Muscle of leg (tissue), 11 donors: Measurements from ENCODE around the gene SAMD11. TPM values are rescaled to one million over a fixed set of nuclear protein-coding genes. Genes with fewer than 3 reads are reported as not detected.

ENCODE experiments used
- DNase-seq: peaks from one replicate; pipeline ENCODE4 v3.0.0; 2013
- H3K27ac ChIP-seq: one replicate; pipeline ENCODE4 v1.5.1; 2013; ENCODE audit warnings: mild to moderate bottlenecking, low read length, control low read depth
- H3K27me3 ChIP-seq: one replicate; pipeline ENCODE4 v1.6.1; 2013; ENCODE audit warnings: low read length; ENCODE audit not compliant: control insufficient read depth, insufficient read depth
- H3K36me3 ChIP-seq: one replicate; pipeline ENCODE4 v1.6.1; 2013; ENCODE audit warnings: low read length; ENCODE audit not compliant: control insufficient read depth, insufficient read depth
- H3K4me1 ChIP-seq: one replicate; pipeline ENCODE4 v1.6.1; 2013; ENCODE audit warnings: low read length; ENCODE audit not compliant: control insufficient read depth, insufficient read depth
- H3K4me3 ChIP-seq: one replicate; pipeline ENCODE4 v1.5.1; 2013; ENCODE audit warnings: low read length, control low read depth
- H3K9me3 ChIP-seq: replicated peaks from 2 replicates; pipeline ENCODE4 v1.6.1; 2013; ENCODE audit warnings: low read depth, low read length; ENCODE audit not compliant: control insufficient read depth
- WGBS: methylation state at CpG from one replicate; pipeline ENCODE4 v1.1.5; 2013; ENCODE audit warnings: missing lambda C conversion rate; ENCODE audit not compliant: insufficient coverage; 5-methylcytosine and 5-hydroxymethylcytosine counted together
- polyA plus RNA-seq, 8 donors: library from polyadenylated mRNA; unstranded; fragments of 120-200 nt; gene quantifications; one replicate each; pipeline versions ENCODE4 v1.2.1 to v1.2.3, GENCODE V29; 2013; ENCODE audit warnings: inconsistent platforms in 1 of 8, low replicate concordance in 1 of 8; ENCODE audit not compliant: insufficient read length in 8 of 8, insufficient read depth in 1 of 8
- total RNA-seq: library from RNA; stranded (reverse); fragments of 120-200 nt; gene quantifications from one replicate; pipeline ENCODE4 v1.2.4, GENCODE V29; 2013

The SAMD11 gene
- total and polyA plus RNA-seq, 9 donors, result 2.4 to 9.2 (median 6.3) TPM

GRCh38 chr1:917076-917459, 6.7 kb upstream of the SAMD11 start:
- no peaks in the 10 kb centered on the region for H3K9me3 ChIP-seq
- no peak for DNase-seq
- H3K36me3 ChIP-seq, result no peaks in the 10 kb centered on the region
- peaks cover 30% of the 10 kb centered on the region for H3K4me1 ChIP-seq
- H3K27me3 ChIP-seq, result peaks cover 95% of the 10 kb centered on the region
- no peak overlapping the region for H3K27ac ChIP-seq
- no peak overlapping the region for H3K4me3 ChIP-seq
- WGBS, result 21% methylated on average over 5 of the region's 7 CpGs

DNA sequence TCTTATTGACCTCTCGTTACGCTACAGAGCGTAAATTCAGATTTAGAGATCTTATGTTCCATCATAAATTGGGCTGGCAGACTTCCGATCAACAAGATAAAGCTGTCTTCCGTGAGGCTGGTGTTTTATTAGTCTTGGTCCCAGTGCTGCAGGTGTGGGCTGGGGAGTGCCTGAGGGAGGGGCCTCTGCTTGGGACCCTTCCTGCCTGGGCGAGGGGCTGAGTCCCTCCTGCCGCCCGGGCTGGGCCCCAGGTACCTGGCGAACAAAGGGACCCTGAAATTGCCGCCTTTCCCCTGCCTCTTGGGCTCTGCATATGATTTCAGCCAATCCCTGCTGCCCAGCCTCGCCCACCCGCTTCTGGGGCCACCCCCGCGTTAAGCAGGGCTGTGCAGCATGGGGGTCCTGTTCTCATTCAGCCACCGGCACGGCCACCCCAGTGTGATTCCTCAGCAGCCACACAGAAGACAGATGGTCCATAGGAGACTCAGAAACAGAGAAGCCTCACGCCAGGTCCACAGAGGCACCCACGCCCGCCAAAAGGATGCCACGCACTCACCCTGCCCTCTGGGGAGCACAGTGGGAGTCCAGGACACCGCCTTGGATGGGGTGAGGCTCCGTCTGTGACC, 6.1 kb upstream of the SAMD11 start:
- Histone ChIP-seq H3K27ac (no peak overlapping the region), H3K4me1 (peaks cover 28% of the 10 kb centered on the region), H3K9me3 (no peaks in the 10 kb centered on the region), H3K36me3 (no peaks in the 10 kb centered on the region), H3K4me3 (no peak overlapping the region), H3K27me3 (peaks cover 95% of the 10 kb centered on the region)
- 30% methylated on average over 20 of the region's 22 CpGs for WGBS
- no peak for DNase-seq

- 54% methylated on average over 15 of the region's 15 CpGs for WGBS
- H3K36me3 ChIP-seq, result no peaks in the 10 kb centered on the region
- H3K4me3 ChIP-seq, result no peak overlapping the region
- H3K9me3 ChIP-seq, result no peaks in the 10 kb centered on the region
- DNase-seq, result no peak
- H3K4me1 ChIP-seq, result peaks cover 35% of the 10 kb centered on the region
- no peak overlapping the region for H3K27ac ChIP-seq
- H3K27me3 ChIP-seq, result peaks cover 95% of the 10 kb centered on the region
Measured at GRCh38 chr1:918353-918752, 5.4 kb upstream of the SAMD11 start.

GRCh38 chr1:918843-919242, 4.9 kb upstream of the SAMD11 start:
- Histone ChIP-seq H3K27me3 (peaks cover 93% of the 10 kb centered on the region), H3K4me3 (no peak overlapping the region), H3K9me3 (no peaks in the 10 kb centered on the region), H3K4me1 (peaks cover 37% of the 10 kb centered on the region), H3K27ac (no peak overlapping the region), H3K36me3 (no peaks in the 10 kb centered on the region)
- WGBS, result 38% methylated on average over 5 of the region's 6 CpGs
- DNase-seq, result no peak

GRCh38 chr1:919271-919872, 4.4 kb upstream of the SAMD11 start:
- no peak overlapping the region for H3K27ac ChIP-seq
- no peaks in the 10 kb centered on the region for H3K9me3 ChIP-seq
- H3K4me1 ChIP-seq, result peaks cover 37% of the 10 kb centered on the region
- H3K36me3 ChIP-seq, result no peaks in the 10 kb centered on the region
- no peak for DNase-seq
- WGBS, result 62% methylated on average over 26 of the region's 29 CpGs
- no peak overlapping the region for H3K4me3 ChIP-seq
- H3K27me3 ChIP-seq, result peaks cover 90% of the 10 kb centered on the region

- Histone ChIP-seq H3K9me3 (no peaks in the 10 kb centered on the region), H3K36me3 (no peaks in the 10 kb centered on the region), H3K27me3 (peaks cover 91% of the 10 kb centered on the region), H3K4me1 (peaks cover 37% of the 10 kb centered on the region), H3K4me3 (no peak overlapping the region), H3K27ac (no peak overlapping the region)
- WGBS, result 50% methylated on average over 23 of the region's 23 CpGs
- DNase-seq, result no peak
Measured at GRCh38 chr1:920010-920409, 3.7 kb upstream of the SAMD11 start.

GRCh38 chr1:920521-920920, 3.2 kb upstream of the SAMD11 start:
- H3K27me3 ChIP-seq, result peaks cover 91% of the 10 kb centered on the region
- DNase-seq, result no peak
- no peak overlapping the region for H3K4me3 ChIP-seq
- H3K9me3 ChIP-seq, result no peaks in the 10 kb centered on the region
- no peaks in the 10 kb centered on the region for H3K36me3 ChIP-seq
- peaks cover 39% of the 10 kb centered on the region for H3K4me1 ChIP-seq
- H3K27ac ChIP-seq, result no peak overlapping the region
- WGBS, result 13% methylated on average over 12 of the region's 13 CpGs

DNA sequence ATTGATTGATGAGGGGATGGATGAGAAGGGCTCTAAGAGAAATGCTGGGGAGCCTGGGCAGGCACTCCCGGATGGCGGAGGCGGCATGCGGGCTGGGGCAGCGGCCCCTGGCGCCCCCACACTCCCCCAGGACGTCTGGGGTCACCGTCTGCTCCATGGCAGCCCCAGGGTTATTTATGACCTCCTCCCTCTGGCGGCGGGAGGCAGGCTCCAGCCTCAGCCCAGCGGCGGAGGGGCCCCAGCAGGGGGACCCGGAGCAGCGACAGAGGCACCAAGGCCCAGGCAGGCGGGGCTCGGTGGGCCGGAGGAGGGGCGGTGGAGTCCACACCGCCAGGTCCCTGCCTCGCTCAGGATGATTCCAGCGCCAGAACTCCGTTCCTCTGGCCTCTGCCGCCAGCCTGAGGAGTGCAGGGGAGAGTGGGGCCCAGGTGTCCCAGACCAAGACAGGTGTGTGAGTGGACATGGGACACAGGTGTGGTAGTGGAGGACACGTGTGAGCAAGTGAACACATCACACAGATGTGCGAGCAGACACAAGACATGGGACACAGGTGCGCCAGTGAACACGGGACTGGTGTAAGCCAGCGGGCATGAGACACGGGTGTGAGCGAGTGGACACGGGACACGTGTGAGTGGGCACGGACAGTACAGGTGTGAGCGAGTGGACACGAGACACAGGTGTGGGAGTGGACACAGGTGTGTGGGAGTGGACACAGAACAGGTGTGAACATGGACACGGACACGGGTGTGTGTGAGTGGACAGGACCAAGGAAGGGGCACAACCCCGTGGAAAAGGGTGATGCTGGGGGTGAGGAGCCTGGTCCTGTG, 2.5 kb upstream of the SAMD11 start:
- Histone ChIP-seq H3K4me1 (peaks cover 45% of the 10 kb centered on the region), H3K27ac (no peak overlapping the region), H3K4me3 (no peak overlapping the region), H3K27me3 (peaks cover 91% of the 10 kb centered on the region), H3K9me3 (no peaks in the 10 kb centered on the region), H3K36me3 (no peaks in the 10 kb centered on the region)
- peak; percentile 92 for DNase-seq
- 24% methylated on average over 33 of the region's 38 CpGs for WGBS

DNA sequence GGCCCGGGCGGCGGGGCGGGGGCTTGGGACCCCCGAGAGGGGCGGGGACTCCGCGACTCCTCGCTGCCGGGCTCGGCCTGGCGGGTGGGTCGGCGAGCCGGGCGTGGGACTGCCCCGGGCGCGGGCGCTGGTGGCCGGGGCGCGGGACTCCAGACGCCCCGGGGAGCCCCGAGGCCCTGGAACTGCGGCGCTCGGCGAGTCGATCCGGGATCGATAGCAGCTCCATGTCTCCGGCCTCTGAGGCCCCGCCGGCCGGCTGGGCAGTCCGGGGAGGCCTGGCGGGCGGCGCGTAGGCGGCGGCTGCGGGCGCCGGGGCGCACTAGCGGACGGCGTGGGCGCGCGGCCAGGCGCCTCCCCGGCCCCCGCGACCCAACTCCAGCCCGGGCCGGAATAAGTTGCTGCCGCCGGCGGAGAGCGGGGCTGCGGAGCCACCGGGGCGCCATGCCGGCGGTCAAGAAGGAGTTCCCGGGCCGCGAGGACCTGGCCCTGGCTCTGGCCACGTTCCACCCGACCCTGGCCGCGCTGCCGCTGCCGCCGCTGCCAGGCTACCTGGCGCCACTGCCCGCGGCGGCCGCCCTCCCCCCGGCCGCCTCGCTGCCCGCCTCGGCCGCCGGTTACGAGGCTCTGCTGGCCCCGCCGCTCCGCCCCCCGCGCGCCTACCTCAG, 400 bp downstream of the SAMD11 start:
- H3K9me3 ChIP-seq, result no peaks in the 10 kb centered on the region
- no peak for DNase-seq
- H3K4me1 ChIP-seq, result peaks cover 37% of the 10 kb centered on the region
- peaks cover 89% of the 10 kb centered on the region for H3K27me3 ChIP-seq
- no peak overlapping the region for H3K27ac ChIP-seq
- H3K4me3 ChIP-seq, result no peak overlapping the region
- WGBS, result under 1% methylated on average over 98 of the region's 98 CpGs
- H3K36me3 ChIP-seq, result no peaks in the 10 kb centered on the region
